Tibial artery (tissue), 4 donors: ENCODE results near the gene CAPN14.
"Not testable (repeated sequence)": the region's sequence is repeated elsewhere in the genome, so short reads cannot be mapped to it uniquely, and the experiment has no call there.

Experiments
- DNase-seq, 2 donors: peaks; one replicate each; pipeline ENCODE4 v3.0.0-alpha.2; 2019
- H3K27ac ChIP-seq, 2 donors: fragments of 200-600 bp; sonication (generic) in 1 of 2; 1 replicate in 1 of 2; 2 replicates in 1 of 2; pipeline ENCODE4 v1.5.1; 2018 to 2019; ENCODE audit warnings: mild to moderate bottlenecking in 1 of 2
- H3K27me3 ChIP-seq, 2 donors: fragments of 200-600 bp; sonication (generic) in 1 of 2; one replicate each; pipeline versions ENCODE4 v1.5.1 to v1.6.0; 2016 to 2019
- H3K36me3 ChIP-seq, 3 donors: fragments of 200-600 bp; sonication (generic) in 2 of 3; one replicate each; pipeline ENCODE4 v1.5.1; 2016 to 2019; ENCODE audit warnings: mild to moderate bottlenecking in 2 of 3
- H3K4me1 ChIP-seq, 4 donors: fragments of 200-600 bp; sonication (generic) in 2 of 4; 1 replicate in 3 of 4; 2 replicates in 1 of 4; pipeline ENCODE4 v1.5.1; 2016 to 2019
- H3K4me3 ChIP-seq, 2 donors: fragments of 200-600 bp; sonication (generic) in 1 of 2; 1 replicate in 1 of 2; 2 replicates in 1 of 2; pipeline ENCODE4 v1.5.1; 2018 to 2019; ENCODE audit warnings: mild to moderate bottlenecking in 2 of 2
- H3K9me3 ChIP-seq, 3 donors: fragments of 200-600 bp; sonication (generic) in 1 of 3; one replicate each; pipeline ENCODE4 v1.5.1; 2016 to 2019
- CTCF ChIP-seq, 2 experiments: fragments of 200-600 bp in 1 of 2; fragments of 450-650 bp in 1 of 2; IDR thresholded peaks; one replicate each; pipeline ENCODE4 v1.5.1; 2017 to 2019; ENCODE audit warnings: antibody characterized with exemption in 2 of 2, mild to moderate bottlenecking in 1 of 2, moderate library complexity in 1 of 2
- intact Hi-C: fragments of 100-400 bp; cut with DNase I; formaldehyde crosslinking; loops from one replicate; pipeline ENCODE4 v1.15.0; 2023; ENCODE audit warnings: low total_unique reads

CAPN14 gene

DNA sequence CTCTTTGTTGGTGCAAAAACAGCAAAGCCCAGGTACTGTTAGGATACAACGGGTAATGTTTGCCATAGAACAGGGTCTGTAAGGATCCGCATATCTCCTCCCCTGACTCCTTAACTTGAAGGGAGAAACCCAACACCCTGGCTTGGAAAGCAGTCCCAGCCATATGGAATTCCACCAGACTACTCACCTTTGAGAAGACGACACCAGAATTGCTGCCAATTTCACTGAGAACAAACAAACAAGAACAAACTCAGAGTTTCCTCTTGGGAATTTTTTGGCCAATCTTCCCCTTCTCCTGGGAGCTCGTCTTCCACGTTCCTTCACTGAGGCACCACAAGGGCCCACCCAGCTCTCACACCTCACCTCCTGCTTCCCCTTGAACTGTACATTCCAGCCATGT, 29.2 kb downstream of the CAPN14 start:
- Histone ChIP-seq H3K4me3 (no peak overlapping the region), H3K4me1 (no peaks in the 10 kb centered on the region), H3K27me3 (no peaks in the 10 kb centered on the region), H3K9me3 (no peaks in the 10 kb centered on the region), H3K36me3 (no peaks in the 10 kb centered on the region), H3K27ac (no peak overlapping the region)
- intact Hi-C loops = no loop called here
- TF ChIP-seq CTCF (IDR thresholded peaks at IDR 0.05) = no peak
- no peak for DNase-seq

DNA sequence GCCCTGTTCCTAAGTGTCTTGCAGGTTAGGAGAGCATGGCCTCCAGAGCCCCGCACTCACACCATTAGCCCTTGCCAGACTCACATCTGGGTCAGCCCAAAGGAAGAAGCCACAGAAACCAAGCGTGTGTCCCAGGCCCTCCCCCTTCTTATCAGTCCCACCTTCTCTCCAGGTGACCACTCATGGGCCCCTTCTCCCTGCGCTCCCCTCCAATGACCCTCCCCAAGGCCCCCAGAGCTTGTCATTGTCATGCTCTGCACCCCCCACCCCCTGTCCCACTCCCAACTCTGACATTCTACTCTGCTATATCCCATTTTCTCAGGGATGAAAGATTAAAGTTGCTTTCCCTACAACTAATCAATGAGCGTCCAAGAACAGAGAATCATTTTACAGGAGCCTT, 30.1 kb downstream of the CAPN14 start:
- no peaks in the 10 kb centered on the region for H3K4me1 ChIP-seq
- no peak for DNase-seq
- no peaks in the 10 kb centered on the region for H3K36me3 ChIP-seq
- no peaks in the 10 kb centered on the region for H3K9me3 ChIP-seq
- TF ChIP-seq CTCF (IDR thresholded peaks at IDR 0.05) = no peak
- H3K27me3 ChIP-seq = no peaks in the 10 kb centered on the region
- intact Hi-C loops = no loop called here
- no peak overlapping the region for H3K4me3 ChIP-seq
- H3K27ac ChIP-seq = no peak overlapping the region

DNA sequence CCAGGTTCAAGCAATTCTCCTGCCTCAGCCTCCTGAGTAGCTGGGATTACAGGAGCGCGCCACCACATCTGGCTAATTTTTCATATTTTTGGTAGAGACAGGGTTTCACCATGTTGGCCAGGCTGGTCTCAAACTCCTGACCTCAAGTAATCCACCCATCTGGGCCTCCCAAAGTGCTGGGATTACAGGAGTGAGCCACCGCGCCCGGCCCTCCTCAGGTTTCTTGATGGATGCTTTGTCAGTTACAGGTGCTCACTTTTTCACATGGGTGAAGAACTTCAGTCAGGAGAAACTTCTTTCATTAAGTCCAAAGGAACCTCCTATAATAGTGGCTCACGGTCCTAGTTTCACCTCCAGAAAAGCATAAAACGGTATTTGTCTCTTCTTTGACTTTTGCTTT, 33.3 kb downstream of the CAPN14 start:
- DNase-seq, H3K9me3 ChIP-seq, H3K36me3 ChIP-seq, H3K27ac ChIP-seq, H3K4me1 ChIP-seq, H3K4me3 ChIP-seq, intact Hi-C loops, H3K27me3 ChIP-seq: not testable (repeated sequence)

GRCh38 chr2:31176742-31177141, 40.6 kb downstream of the CAPN14 start:
- Histone ChIP-seq H3K36me3 (no peaks in the 10 kb centered on the region), H3K4me3 (no peak overlapping the region), H3K4me1 (no peaks in the 10 kb centered on the region), H3K9me3 (no peaks in the 10 kb centered on the region), H3K27me3 (no peaks in the 10 kb centered on the region), H3K27ac (no peak overlapping the region)
- intact Hi-C loops = no loop called here
- TF ChIP-seq CTCF (IDR thresholded peaks at IDR 0.05) = no peak
- DNase-seq = no peak

DNA sequence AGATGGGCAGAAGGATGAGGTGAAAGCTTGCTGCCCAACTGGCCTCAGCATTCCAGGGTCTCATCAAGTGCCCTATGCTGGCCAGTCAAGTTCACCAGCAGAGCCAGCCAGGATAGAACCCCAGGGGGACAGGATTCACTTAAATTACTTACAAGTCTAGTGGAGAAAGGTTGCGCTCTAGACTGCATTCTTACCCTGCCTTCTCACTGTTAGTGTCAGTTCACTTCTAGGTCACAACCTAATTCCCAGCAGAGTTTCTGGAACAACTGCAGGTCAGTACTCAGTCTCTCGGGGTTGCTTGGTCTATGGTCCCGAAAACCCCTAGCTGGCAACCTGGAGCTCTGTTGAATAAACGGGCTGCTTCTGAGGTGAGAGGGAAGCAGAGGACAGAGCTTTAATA, 46.2 kb downstream of the CAPN14 start:
- no peak for DNase-seq
- H3K4me3 ChIP-seq = no peak overlapping the region
- H3K9me3 ChIP-seq = no peaks in the 10 kb centered on the region
- no peaks in the 10 kb centered on the region for H3K27me3 ChIP-seq
- H3K4me1 ChIP-seq = no peaks in the 10 kb centered on the region
- TF ChIP-seq CTCF (IDR thresholded peaks at IDR 0.05) = no peak
- H3K27ac ChIP-seq = no peak overlapping the region
- H3K36me3 ChIP-seq = no peaks in the 10 kb centered on the region
- intact Hi-C loops = no loop called here

DNA sequence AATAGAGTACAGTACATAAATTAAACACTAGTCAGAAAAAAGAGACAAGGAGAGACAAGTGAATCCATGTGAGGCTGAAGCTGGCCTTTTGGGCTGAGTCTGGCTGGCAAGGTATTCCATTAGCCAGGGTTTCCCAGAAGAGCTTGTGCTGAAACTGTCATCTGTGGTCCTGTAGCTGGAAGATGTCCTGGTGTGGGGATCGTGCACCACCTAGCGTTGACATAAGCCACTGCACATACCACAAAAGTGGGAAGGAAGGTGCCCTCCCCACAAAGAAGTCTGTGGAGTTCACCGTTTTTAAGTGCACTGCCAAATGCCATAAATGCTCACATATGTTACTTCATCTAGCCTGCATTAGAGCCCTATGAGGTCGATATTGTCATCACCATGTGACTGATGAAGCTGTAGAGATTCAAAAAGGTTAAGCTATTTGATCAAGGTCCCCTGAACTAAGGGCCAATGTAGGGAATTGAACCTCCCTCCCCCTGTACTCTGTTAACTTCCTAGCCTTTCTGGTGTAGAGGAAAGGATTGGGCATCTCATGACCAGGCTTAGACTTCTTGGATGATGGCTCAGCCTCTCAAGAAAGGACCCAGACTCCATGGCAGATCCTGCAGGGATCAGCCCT, 47.1 kb downstream of the CAPN14 start:
- Histone ChIP-seq H3K4me3 (no peak overlapping the region), H3K4me1 (no peaks in the 10 kb centered on the region), H3K9me3 (no peaks in the 10 kb centered on the region), H3K27me3 (no peaks in the 10 kb centered on the region), H3K27ac (no peak overlapping the region), H3K36me3 (no peaks in the 10 kb centered on the region)
- intact Hi-C loops = no loop called here
- peak; percentile 47 to 69 for DNase-seq
- peak; percentile 91 to 92 for TF ChIP-seq CTCF (IDR thresholded peaks at IDR 0.05)
